OCI-LY1 (cell line): ENCODE measurements around the gene NCAPH2.

Experiments used
- EZH2 ChIP-seq: fragments of 200-600 bp; sonication (generic), shearing (Covaris generic); IDR thresholded peaks from 2 replicates; pipeline ENCODE4 v1.8.0; 2017; ENCODE audit warnings: borderline replicate concordance, mixed run types, mild to moderate bottlenecking, antibody characterized with exemption, low read length, moderate library complexity, mixed read lengths
- TF ChIP-seq, protein P1 (sequence below): fragments of 200-600 bp; sonication (generic), shearing (Covaris generic); IDR thresholded peaks from 2 replicates; pipeline ENCODE4 v1.5.1; 2017; ENCODE audit warnings: mild to moderate bottlenecking, antibody characterized with exemption, low read length, moderate library complexity, mixed read lengths

GRCh38 chr22:50476868-50477267 lies 31.2 kb upstream of the NCAPH2 start:
- TF ChIP-seq, protein P1, sequence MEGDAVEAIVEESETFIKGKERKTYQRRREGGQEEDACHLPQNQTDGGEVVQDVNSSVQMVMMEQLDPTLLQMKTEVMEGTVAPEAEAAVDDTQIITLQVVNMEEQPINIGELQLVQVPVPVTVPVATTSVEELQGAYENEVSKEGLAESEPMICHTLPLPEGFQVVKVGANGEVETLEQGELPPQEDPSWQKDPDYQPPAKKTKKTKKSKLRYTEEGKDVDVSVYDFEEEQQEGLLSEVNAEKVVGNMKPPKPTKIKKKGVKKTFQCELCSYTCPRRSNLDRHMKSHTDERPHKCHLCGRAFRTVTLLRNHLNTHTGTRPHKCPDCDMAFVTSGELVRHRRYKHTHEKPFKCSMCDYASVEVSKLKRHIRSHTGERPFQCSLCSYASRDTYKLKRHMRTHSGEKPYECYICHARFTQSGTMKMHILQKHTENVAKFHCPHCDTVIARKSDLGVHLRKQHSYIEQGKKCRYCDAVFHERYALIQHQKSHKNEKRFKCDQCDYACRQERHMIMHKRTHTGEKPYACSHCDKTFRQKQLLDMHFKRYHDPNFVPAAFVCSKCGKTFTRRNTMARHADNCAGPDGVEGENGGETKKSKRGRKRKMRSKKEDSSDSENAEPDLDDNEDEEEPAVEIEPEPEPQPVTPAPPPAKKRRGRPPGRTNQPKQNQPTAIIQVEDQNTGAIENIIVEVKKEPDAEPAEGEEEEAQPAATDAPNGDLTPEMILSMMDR: no peak
- TF ChIP-seq EZH2: no peak
